GM12873 (cell line): ENCODE results near the gene BOD1L1.

ENCODE experiments used
- TF ChIP-seq, protein P1 (sequence below): IDR thresholded peaks from 2 replicates; pipeline ENCODE4 v1.5.1; 2012; ENCODE audit warnings: low read depth, mild to moderate bottlenecking, moderate library complexity, low read length, control low read depth; ENCODE audit not compliant: insufficient read depth; ENCODE audit errors: missing control alignments

BOD1L1 gene

GRCh38 chr4:13580036-13580435, 47.5 kb downstream of the BOD1L1 start:
- TF ChIP-seq, protein P1, sequence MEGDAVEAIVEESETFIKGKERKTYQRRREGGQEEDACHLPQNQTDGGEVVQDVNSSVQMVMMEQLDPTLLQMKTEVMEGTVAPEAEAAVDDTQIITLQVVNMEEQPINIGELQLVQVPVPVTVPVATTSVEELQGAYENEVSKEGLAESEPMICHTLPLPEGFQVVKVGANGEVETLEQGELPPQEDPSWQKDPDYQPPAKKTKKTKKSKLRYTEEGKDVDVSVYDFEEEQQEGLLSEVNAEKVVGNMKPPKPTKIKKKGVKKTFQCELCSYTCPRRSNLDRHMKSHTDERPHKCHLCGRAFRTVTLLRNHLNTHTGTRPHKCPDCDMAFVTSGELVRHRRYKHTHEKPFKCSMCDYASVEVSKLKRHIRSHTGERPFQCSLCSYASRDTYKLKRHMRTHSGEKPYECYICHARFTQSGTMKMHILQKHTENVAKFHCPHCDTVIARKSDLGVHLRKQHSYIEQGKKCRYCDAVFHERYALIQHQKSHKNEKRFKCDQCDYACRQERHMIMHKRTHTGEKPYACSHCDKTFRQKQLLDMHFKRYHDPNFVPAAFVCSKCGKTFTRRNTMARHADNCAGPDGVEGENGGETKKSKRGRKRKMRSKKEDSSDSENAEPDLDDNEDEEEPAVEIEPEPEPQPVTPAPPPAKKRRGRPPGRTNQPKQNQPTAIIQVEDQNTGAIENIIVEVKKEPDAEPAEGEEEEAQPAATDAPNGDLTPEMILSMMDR = no peak

GRCh38 chr4:13577660-13578059, 49.9 kb downstream of the BOD1L1 start:
- TF ChIP-seq, protein P1 = no peak

DNA sequence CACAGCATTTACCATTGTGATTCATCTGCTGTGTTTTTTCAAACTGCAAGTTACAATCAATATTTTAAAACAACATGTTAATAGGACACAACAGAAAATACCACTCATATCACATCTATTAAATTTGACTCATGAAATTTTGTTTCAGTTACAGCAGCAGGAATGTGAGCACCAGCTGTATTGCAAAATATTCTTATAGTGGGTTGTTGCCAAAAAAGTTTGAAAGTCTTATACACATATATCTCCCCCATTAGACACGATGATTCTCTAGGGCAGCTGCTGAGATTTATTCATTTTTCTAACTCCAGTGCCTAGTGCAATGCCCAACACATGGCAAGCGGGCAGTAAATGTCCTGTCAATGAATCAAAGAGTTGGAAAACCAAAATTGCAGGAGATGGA, 56.6 kb downstream of the BOD1L1 start:
- TF ChIP-seq, protein P1 = no peak

- TF ChIP-seq, protein P1 = no peak
These were observed 60.4 kb downstream of the BOD1L1 start for GRCh38 chr4:13567125-13567524.

- TF ChIP-seq, protein P1 = no peak
These were observed 64.6 kb downstream of the BOD1L1 start for GRCh38 chr4:13562876-13563275.

GRCh38 chr4:13561673-13562072, 65.9 kb downstream of the BOD1L1 start:
- TF ChIP-seq, protein P1 = no peak

DNA sequence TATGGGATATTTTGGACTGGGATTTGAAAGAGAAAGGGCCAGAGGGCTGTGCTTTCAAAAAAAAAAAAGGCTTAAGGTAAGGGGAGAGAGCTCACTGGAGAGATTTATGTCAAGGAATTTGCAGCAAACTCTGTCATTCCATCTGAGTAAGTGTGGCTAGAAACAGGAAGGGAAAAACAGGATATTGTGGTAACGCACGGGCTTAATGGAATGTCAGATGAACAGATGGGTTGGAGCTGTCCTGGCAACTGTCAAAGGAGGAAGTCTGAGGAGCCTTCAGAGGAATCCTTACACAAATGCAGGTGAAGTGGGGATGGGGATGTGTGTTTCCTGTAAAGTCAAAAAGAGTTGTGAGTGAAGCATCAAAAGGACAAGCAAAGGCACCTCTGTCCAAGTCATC, 68.1 kb downstream of the BOD1L1 start:
- TF ChIP-seq, protein P1 = no peak

GRCh38 chr4:13558881-13559280, 68.6 kb downstream of the BOD1L1 start:
- TF ChIP-seq, protein P1 = no peak
